SHP77 (cell line): ENCODE data around the gene RBBP8.
"Not testable (repeated sequence)": the region's sequence is repeated elsewhere in the genome, so short reads cannot be mapped to it uniquely, and the experiment has no call there.

Experiments used
- DNase-seq, 2 experiments: peaks; one replicate each; lab custom pipeline; 2025; lab: John Stamatoyannopoulos, UW

The RBBP8 gene

GRCh38 chr18:22943847-22944246 is 10.7 kb downstream of the RBBP8 start:
- DNase-seq: no peak

GRCh38 chr18:22946217-22946616 is 13.1 kb downstream of the RBBP8 start:
- no peak for DNase-seq

GRCh38 chr18:22946846-22947245 is 13.7 kb downstream of the RBBP8 start:
- no peak for DNase-seq

GRCh38 chr18:22951823-22952222 is 18.7 kb downstream of the RBBP8 start:
- DNase-seq: no peak

- DNase-seq: no peak
Measured at GRCh38 chr18:22952525-22952924, 19.4 kb downstream of the RBBP8 start.

GRCh38 chr18:22953982-22954381 is 20.9 kb downstream of the RBBP8 start:
- DNase-seq: not testable (repeated sequence)

- no peak for DNase-seq
Measured at GRCh38 chr18:22956226-22956625, 23.1 kb downstream of the RBBP8 start.

GRCh38 chr18:22961156-22961555 is 28.0 kb downstream of the RBBP8 start:
- no peak for DNase-seq

- no peak for DNase-seq
Measured at GRCh38 chr18:22962004-22962403, 28.9 kb downstream of the RBBP8 start.

GRCh38 chr18:22964116-22964515 is 31.0 kb downstream of the RBBP8 start:
- DNase-seq: no peak

GRCh38 chr18:22964722-22965121 is 31.6 kb downstream of the RBBP8 start:
- no peak for DNase-seq

GRCh38 chr18:22971038-22971437 is 37.9 kb downstream of the RBBP8 start:
- no peak for DNase-seq

GRCh38 chr18:22974001-22974400 is 40.9 kb downstream of the RBBP8 start:
- DNase-seq: no peak

- no peak for DNase-seq
Measured at GRCh38 chr18:22974707-22975106, 41.6 kb downstream of the RBBP8 start.

- DNase-seq: no peak
Measured at GRCh38 chr18:22975508-22975907, 42.4 kb downstream of the RBBP8 start.

- no peak for DNase-seq
Measured at GRCh38 chr18:22977847-22978701, 44.9 kb downstream of the RBBP8 start.

GRCh38 chr18:22980394-22980793 is 47.3 kb downstream of the RBBP8 start:
- no peak for DNase-seq

GRCh38 chr18:22981274-22982133 is 48.4 kb downstream of the RBBP8 start:
- DNase-seq: no peak

- peak in 1 of 2 experiments; percentile 4 for DNase-seq
Measured at GRCh38 chr18:22983175-22983574, 50.0 kb downstream of the RBBP8 start.

- DNase-seq: no peak
Measured at GRCh38 chr18:22985250-22985649, 52.1 kb downstream of the RBBP8 start.

- no peak for DNase-seq
Measured at GRCh38 chr18:22987547-22988189, 54.5 kb downstream of the RBBP8 start.

GRCh38 chr18:22988208-22988607 is 55.1 kb downstream of the RBBP8 start:
- no peak for DNase-seq

- DNase-seq: no peak
Measured at GRCh38 chr18:22998344-22998743, 65.2 kb downstream of the RBBP8 start.
